ENCODE measurements around the gene TGFBRAP1.
A peak's percentile ranks its signal among the peaks of the same experiment; 100 is the strongest.
"Not testable (repeated sequence)": the region's sequence is repeated elsewhere in the genome, so short reads cannot be mapped to it uniquely, and the experiment has no call there.

TGFBRAP1 gene

DNA sequence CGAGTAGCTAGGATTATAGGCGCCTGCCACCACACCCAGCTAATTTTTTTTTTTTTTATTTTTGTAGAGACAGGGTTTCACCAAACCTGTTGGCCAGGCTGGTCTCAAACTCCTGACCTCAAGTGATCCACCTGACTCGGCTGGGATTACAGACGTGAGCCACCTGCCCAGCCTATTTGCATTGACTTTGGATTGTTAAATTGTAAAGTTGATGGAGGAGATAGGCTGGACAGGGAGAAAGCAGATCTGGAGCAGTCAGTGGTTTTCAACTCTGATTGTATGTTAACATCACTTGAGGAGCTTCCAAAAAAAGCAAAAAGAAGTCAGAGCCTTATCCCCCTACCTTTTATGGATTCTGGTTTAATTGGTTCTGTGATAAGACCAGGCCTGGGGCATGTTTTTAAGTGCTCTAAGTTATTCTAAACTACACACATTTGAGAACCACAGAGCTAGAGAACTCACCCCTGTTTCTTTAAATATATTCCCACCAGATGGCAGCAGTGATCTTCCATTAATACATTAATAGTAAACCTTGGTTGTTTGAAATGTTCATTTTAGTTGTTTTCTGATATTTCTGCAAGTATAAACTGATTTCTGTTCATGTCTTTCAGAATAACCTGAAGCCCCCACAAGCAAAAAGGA is 15.3 kb upstream of the TGFBRAP1 start:
- no peak for DNase-seq

DNA sequence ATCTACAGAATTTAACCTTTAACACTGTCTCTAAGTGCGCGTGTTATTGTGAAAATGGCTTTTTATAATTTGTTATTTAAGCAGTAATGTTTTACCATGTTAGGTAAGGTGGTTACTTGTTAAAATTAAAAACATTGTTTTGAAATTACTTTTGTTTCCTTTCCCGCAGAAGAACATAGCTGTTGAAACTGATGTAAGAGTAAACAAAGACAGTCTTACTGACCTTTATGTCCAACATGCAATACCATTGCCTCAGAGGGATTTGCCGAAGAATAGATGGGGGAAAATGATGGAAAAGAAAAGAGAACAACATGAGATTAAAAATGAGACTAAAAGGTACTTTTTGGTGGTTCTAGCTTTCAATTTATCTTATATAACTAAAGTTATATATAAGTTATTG is 9.9 kb upstream of the TGFBRAP1 start:
- no peak for DNase-seq

DNA sequence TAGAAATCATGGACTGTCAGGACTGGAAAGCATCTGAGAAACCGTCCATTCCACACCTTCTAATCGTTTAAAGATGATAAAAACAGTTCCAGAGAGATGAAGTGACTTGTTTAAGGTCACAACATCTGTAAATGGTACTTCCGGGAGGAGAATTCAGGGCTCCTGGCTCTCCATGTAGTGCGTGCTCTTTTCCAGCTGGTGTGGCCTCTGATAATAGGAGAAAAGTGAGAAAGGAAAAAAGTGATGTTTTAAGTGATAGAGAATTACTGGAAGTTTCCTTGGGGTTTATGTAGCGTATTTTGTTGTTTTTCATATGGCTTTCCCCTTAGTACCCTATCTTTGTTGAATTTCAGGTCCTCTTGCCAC is 8.5 kb upstream of the TGFBRAP1 start:
- DNase-seq = no peak

DNA sequence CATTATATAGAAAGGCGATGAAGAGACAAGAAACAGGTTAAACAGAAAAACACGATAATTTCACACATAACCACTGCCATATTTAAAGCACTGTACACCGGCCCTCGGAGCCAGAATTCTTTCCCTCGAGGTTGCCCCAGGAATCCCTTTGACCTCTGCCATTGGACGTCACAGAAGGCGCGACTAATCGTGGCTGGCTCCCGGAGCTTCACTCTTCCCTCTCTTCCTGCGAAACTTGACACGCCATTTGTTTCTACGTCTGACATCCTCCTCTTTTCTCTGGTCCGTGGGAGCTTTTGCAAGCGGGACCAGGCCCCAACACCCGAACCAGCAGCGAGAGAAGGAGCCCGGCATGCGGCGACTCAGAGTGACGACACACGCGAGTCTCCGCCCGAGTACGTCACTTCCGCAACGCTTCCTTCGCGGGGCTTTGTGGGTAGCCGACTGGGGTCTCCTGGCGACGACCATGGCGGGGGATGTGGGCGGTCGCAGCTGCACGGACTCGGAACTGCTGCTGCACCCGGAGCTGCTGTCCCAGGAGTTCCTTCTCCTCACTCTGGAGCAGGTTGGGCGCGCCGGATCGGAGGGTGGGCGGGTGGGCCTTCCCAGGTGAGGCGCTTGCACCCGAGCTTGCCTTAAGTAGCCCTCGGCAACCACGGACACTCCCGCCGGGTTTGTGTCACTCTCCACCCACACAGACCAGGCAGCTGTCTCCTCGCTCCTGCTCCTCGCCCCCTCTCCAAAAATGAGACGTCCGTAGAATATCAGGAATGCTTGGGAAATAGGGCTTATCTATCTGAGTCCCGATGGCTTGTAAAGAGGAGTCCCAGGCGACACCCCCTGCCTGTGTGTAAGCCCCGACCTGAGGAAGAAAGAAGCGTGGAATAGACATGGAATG is 7.8 kb upstream of the TGFBRAP1 start, which contains the start of gene C2orf49:
Gene C2orf49 (plus strand): TSS at position 419 of the 898 bp plus-strand sequence. CDS start 48 bp downstream, at position 467.
- peak; percentile 93 for DNase-seq

DNA sequence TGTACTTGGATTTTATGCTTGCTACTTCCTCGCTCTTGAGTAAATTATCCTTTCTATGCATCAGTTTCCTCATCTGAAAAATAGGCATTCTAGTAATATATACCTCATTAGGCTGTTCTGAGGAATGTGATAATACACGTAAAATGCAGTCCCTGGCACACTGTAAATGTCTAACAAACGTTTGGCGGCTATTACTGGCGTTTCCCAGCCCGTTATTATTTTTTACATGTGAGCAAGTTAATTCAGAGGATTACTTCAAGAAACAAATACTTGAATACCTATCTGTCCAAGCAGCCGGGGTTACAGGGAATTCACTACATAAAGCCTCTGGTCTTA is 7.2 kb upstream of the TGFBRAP1 start:
- DNase-seq = no peak

DNA sequence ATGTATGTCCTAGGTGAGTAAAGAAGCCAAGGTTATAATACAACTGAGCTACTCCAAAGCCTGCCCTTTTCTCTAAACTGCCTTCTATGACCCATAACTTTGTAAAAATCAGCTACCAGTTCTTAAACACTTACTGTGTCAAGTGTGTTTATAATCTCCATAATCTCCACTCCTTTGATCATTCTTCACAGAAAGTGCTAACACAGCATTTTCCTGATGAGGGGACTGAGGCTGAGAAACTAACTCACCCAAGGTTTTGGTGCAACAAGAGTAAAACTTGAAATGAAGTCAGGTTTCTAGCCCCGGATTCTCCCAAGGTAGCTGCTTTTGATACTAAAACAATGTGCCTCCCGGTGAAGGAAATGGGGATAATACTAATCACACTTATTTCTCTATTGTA is 5.9 kb upstream of the TGFBRAP1 start:
- DNase-seq = no peak

GRCh38 chr2:105334211-105334610 is 4.7 kb upstream of the TGFBRAP1 start:
- DNase-seq = no peak

GRCh38 chr2:105330681-105331375 is 1.3 kb upstream of the TGFBRAP1 start:
- peak; percentile 42 for DNase-seq

- DNase-seq = peak; percentile 47
Observed at GRCh38 chr2:105329197-105329554, 359 bp downstream of the TGFBRAP1 start.

GRCh38 chr2:105328281-105329196 is 996 bp downstream of the TGFBRAP1 start:
- peak; percentile 35 for DNase-seq

GRCh38 chr2:105327690-105328089 is 1.8 kb downstream of the TGFBRAP1 start:
- DNase-seq = no peak

DNA sequence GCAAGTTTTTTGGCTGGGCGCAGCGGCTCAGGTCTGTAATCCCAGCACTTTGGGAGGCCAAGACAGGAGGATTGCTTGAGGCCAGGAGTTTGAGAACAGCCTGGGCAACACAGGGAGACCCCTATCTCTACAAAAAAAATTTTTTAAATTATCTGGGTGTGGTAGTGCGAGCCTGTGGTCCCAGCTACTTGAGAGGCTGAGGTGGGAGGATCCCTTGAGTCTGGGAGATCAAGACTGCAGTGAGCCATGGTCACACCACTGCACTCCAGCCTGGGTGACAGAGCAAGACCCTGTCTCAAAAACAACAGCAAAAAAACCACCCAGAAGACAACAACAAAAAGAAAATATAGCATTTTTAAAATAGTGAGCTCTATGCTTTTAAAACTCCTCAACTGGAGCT is 2.3 kb downstream of the TGFBRAP1 start:
- not testable (repeated sequence) for DNase-seq

DNA sequence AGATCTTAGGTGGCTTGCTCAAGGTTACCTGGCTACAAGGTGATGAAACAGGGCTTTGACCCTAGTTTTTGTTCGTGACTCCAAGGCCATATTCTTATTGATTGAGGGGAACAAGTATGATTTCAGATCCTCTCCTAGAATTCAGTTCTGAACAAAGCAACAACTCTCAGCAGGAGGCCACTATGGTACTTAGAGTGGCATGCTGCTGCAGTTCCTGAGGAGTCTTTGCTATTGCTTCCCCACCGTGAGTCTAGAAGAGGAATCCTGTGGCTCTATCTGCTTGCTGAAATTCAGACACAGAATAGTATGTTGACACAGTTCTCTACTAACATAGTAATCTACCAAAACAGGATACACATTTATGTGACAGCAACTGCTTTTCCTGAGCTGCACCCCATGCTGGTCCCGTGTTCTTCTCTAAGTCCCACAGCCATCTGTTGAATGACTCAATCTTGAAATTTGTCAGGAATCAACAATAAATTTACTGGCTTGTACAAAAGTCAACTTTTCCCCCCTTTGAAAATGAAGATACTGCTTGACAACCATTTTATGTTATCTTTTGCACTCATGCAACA is 4.1 kb downstream of the TGFBRAP1 start:
- no peak for DNase-seq

DNA sequence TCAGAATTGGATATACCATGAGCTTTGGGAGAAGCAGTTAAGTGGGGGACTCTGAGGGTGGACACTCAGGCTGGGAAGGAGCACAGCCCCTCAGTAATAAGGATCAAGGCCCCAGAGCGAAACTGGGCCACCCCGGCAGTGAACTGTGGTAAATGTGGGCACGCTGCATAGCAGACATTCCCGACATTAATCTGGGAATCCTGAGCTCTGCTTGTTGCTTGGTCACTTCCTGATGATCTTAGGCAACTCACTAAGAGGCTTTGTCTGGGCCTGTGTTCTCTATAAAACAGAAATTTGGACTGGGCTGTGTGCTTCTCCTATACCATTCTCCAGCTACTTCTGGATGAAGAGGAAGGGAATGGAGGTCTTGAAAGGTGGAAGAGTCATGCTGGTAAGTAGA is 4.8 kb downstream of the TGFBRAP1 start:
- no peak for DNase-seq

GRCh38 chr2:105324101-105324500 is 5.4 kb downstream of the TGFBRAP1 start:
- DNase-seq = no peak

DNA sequence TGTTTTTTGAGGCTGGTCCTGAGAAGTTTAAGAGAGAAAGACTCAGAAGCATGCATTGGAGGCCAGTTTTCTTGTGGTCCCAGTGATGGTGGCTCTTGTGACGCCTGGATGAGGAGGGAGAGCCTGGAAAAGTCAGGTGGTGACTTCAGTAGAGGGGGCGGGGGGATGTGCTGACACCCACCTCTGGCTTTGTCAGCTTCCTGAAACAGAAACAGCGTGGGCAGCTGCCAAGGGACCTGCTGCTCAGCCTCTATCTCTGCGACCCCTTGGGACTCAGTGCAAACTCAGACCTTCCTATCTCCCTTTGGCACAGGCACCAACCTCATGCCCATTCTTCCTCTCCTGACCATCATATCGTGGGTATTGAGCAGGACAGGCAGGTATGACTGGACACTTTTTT is 6.4 kb downstream of the TGFBRAP1 start:
- DNase-seq = no peak

DNA sequence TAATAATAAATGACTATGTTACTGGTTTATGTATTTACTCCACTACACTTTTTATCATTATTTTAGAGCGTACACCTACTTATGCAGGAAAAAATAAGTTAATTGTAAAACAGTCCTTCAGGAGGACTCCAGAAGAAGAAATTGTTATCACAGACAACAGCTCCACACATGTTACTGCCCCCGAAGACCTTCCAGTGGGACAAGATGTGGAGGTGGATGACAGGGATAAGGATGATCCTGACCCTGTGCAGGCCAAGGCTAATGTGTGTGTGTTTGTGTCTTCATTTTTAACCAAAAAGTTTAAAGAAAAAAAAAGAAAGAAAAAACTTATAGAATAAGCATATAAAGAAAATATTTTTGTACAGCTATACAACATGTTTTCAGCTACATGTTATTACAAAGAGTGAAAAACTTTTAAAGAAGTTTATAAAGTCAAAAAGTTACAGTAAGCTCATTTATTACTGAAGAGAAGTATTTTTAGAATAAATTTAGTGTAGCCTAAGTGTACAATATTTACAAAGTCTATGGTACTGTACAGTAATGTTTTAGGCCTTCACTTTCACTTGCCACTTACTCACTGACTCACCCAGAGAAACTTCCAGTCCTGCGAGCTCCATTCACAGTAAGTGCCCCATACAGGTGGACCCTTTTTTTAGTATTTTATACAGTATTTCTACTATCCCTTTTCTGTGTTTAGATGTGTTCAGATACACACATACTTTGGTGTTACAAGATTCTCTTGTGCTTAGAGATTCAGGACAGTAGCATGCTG is 7.5 kb downstream of the TGFBRAP1 start:
- DNase-seq = no peak

DNA sequence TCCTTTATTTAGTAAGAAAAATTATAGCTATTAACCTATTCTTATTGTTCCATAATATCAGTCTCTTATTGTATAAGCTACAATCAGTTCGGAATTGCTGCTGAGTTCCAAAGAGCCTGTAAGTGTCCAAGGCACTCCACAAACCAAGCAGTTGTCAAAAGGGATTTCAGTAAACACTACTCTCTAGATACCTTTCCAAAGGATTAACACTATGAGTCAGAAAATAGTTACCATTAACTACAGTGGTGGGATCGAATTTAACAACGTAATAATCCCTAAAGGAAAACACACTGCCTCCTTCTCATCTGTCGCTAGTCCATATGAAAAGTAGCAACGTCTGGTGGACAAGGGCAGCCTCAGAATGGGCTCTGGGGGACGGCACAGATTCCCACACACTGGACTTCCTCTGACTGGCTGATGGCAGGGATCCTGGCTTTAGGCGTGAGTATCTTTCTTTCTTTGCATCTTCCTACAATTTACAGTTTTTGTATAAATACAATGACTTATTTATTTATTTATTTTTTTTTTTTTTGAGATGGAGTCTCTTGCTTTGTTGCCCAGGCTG is 8.8 kb downstream of the TGFBRAP1 start:
- DNase-seq = no peak

DNA sequence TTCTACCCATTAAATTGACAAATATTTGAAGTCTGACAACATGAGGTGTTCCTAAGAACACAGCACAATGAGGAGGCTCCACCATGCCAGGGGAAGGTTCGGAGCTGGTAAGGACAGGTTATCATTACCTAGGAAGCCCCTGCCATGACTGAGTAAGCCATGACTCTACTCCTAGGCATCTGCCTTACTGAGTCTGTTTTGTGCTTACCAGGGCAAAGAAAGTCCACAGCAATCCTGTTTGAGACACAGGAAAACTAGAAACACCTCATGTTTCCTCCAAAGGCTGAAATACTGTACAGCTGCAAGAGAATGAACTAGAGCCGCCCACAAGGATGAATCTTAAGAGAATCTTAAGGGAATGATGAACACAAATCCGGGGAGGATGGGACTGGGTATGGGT is 11.6 kb downstream of the TGFBRAP1 start:
- DNase-seq = no peak

GRCh38 chr2:105315314-105315713 is 14.2 kb downstream of the TGFBRAP1 start:
- DNase-seq = no peak

DNA sequence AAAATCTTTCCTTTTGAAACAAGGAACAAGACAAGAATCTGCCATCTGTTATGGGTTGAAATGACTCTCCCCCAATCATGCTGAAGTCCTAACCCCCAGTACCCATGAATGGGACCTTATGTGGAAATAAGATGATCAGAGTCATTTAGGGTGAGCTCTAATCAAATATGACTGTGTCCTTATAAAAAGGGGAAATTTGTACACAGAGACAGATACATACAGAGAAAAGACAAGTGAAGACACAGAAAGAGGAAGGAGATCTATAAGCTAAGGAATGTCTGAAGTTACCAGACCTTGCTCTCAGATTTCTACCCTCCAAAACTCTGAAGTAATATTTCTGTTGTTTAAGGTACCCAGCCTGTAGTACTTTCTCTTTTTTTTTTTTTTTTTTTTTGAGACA is 15.7 kb downstream of the TGFBRAP1 start:
- DNase-seq = no peak

Measured in stimulated activated CD4-positive, alpha-beta T cell treated with anti-CD3 and anti-CD28 coated beads, Interleukin-15, amount 100 ng/mL, for 24 hours (primary cell).